Measurements from ENCODE around the gene NMBR. TPM values are rescaled to one million over a fixed set of nuclear protein-coding genes. Genes with fewer than 3 reads are reported as not detected.

NMBR gene
- total RNA-seq, 1 experiment from 2014 or later = not detected

GRCh38 chr6:142074516-142074915 is 72.4 kb downstream of the NMBR start (continued):
- no peak for TF ChIP-seq ZFX (IDR thresholded peaks at IDR 0.05)
- TF ChIP-seq CBX3 (IDR thresholded peaks at IDR 0.05; ENCODE audit: low read depth) = no peak
- TF ChIP-seq SP1 (IDR thresholded peaks at IDR 0.05; ENCODE audit: low read depth) = no peak
- no peak for TF ChIP-seq TCF7L2 (IDR thresholded peaks at IDR 0.05; ENCODE audit: borderline replicate concordance, extremely low read depth, insufficient read depth, insufficient read length)
- TF ChIP-seq SIN3A (IDR thresholded peaks at IDR 0.05; ENCODE audit: low read depth) = no peak

- peak; percentile 87 for ATAC-seq
- Histone ChIP-seq H4K20me1 (ENCODE audit: insufficient read depth) (no peaks in the 10 kb centered on the region), H3K9ac (ENCODE audit: low read length) (no peak overlapping the region), H2AFZ (ENCODE audit: low read depth, low read length, poor library complexity, severe bottlenecking) (no peak overlapping the region), H3K4me2 (ENCODE audit: low read length) (no peak overlapping the region), H3K9me3 (ENCODE audit: control insufficient read depth in 1 of 2, insufficient read depth in 1 of 2, low read depth in 1 of 2, low read length in 2 of 2) (no peaks in the 10 kb centered on the region), H3K79me2 (ENCODE audit: insufficient read depth, low read length) (no peaks in the 10 kb centered on the region), H3K4me3 (replicated peaks in 1 of 2; ENCODE audit: low read depth in 1 of 2, low read length in 2 of 2) (no peak overlapping the region), H3K9me2 (ENCODE audit: insufficient read depth) (no peaks in the 10 kb centered on the region), H3K4me1 (ENCODE audit: control insufficient read depth in 1 of 2, insufficient read depth in 2 of 2, low read length in 2 of 2) (no peaks in the 10 kb centered on the region), H3K27ac (ENCODE audit: low read depth, low read length) (no peak overlapping the region), H3K36me3 (ENCODE audit: control insufficient read depth in 1 of 2, insufficient read depth in 2 of 2, low read length in 2 of 2) (no peaks in the 10 kb centered on the region), H3K27me3 (ENCODE audit: insufficient read depth, low read length) (no peaks in the 10 kb centered on the region)
- peak; percentile 22 for DNase-seq (ENCODE audit: low read depth, low spot score)
- TF ChIP-seq REST (IDR thresholded peaks at IDR 0.05; ENCODE audit: low read depth) (no peak), ZBTB33 (IDR thresholded peaks at IDR 0.05; ENCODE audit: extremely low read depth, insufficient replicate concordance, low read length) (no peak), MAX (IDR thresholded peaks at IDR 0.05) (no peak), RAD21 (IDR thresholded peaks at IDR 0.05; ENCODE audit: low read depth) (peak; percentile 30), EZH2 (IDR thresholded peaks at IDR 0.05) (no peak), ZNF274 (IDR thresholded peaks at IDR 0.05; ENCODE audit: low read depth, low read length) (no peak), ELF1 (IDR thresholded peaks at IDR 0.05; ENCODE audit: borderline replicate concordance, low read depth) (no peak), YY1 (IDR thresholded peaks at IDR 0.05; ENCODE audit: extremely low read depth, insufficient replicate concordance, low read depth, low read length) (no peak), POLR2AphosphoS5 (IDR thresholded peaks at IDR 0.05; ENCODE audit: low read depth, low read length) (no peak), CTCF (IDR thresholded peaks at IDR 0.05 in 2 of 3, conservative IDR thresholded peaks at IDR 0.05 in 1 of 3; ENCODE audit: borderline replicate concordance in 1 of 3, insufficient read depth in 1 of 3, low read depth in 2 of 3, low read length in 2 of 3) (peak; percentile 15 to 45 (median 32); a peak in 5 of 6 replicates), POLR2A (IDR thresholded peaks at IDR 0.05; ENCODE audit: borderline replicate concordance, extremely low read depth, insufficient read depth, insufficient read length) (no peak), SIN3A (IDR thresholded peaks at IDR 0.05; ENCODE audit: low read depth) (no peak)
- ChIA-PET POLR2A (interaction anchor here (1.1 kb wide), 1 partner anchor 11 kb away, joined by 3 read pairs; no protein-coding TSS in a partner anchor), CTCF (interaction anchor here (1.1 to 1.4 kb wide), 4 partner anchors 12 to 396 kb away, joined by 4 to 8 read pairs (median 6); no protein-coding TSS in a partner anchor), RAD21 (ENCODE audit: low non-redundant PET in 1 of 2, low total read pairs in 2 of 2, uncharacterized antibody in 2 of 2, unreplicated experiment in 2 of 2) (interaction anchor here in 1 of 2 experiments (1.1 kb wide), 1 partner anchor 83 kb away, joined by 3 read pairs; no protein-coding TSS in a partner anchor)
- intact Hi-C loops (cut with micrococcal nuclease) = no loop called here
- no TSS peak for BruUV-seq (replicated peaks)
Measured at GRCh38 chr6:142071981-142072380, 74.9 kb downstream of the NMBR start.

All from HCT116 (cell line).